Measurements from ENCODE around the gene FAM151B.

FAM151B gene

DNA sequence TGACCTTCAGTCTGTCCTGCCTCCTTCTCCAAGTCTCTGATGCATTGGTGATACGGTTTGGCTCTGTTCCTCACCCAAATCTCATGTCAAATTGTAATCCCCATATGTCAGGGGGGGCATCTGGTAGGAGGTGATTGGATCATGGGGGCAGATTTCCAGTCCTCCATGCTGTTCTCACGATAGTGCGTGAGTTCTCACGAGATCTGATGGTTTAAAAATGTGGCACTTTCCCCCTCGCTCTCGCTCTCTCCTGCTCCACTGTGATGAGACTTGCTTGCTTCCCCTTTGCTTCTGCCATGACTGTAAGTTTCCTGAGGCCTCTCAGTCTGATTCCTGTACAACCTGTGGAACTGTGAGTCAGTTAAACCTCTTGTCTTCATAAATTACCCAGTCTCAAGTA is 96.9 kb downstream of the FAM151B start:
- no peak for ATAC-seq

GRCh38 chr5:80588858-80589540 is 101.1 kb downstream of the FAM151B start:
- ATAC-seq = no peak
- TF ChIP-seq ZNF70 (CRISPR knock-in tag; IDR thresholded peaks at IDR 0.05) = no peak
- TF ChIP-seq POU6F1 (CRISPR knock-in tag; IDR thresholded peaks at IDR 0.05; ENCODE audit: borderline replicate concordance, low read depth) = no peak
- TF ChIP-seq ZNF8 (CRISPR knock-in tag; IDR thresholded peaks at IDR 0.05) = no peak
- TF ChIP-seq CREB5 (CRISPR knock-in tag; IDR thresholded peaks at IDR 0.05; ENCODE audit: low read depth) = no peak
- TF ChIP-seq PPARA (CRISPR knock-in tag; IDR thresholded peaks at IDR 0.05; ENCODE audit: borderline replicate concordance) = no peak
- no peak for TF ChIP-seq TOX (CRISPR knock-in tag; IDR thresholded peaks at IDR 0.05; ENCODE audit: borderline replicate concordance)
- TF ChIP-seq SNAI2 (CRISPR knock-in tag; IDR thresholded peaks at IDR 0.05) = no peak
- TF ChIP-seq OSR1 (CRISPR knock-in tag; IDR thresholded peaks at IDR 0.05) = no peak

More for the DNA sequence above, 96.9 kb downstream of the FAM151B start:
- TF ChIP-seq ZNF70 (CRISPR knock-in tag; IDR thresholded peaks at IDR 0.05) (no peak), CSDC2 (CRISPR knock-in tag; IDR thresholded peaks at IDR 0.05) (no peak), ISL1 (CRISPR knock-in tag; IDR thresholded peaks at IDR 0.05) (no peak), ARNTL (CRISPR knock-in tag; IDR thresholded peaks at IDR 0.05; ENCODE audit: borderline replicate concordance, low read depth) (no peak), CREB5 (CRISPR knock-in tag; IDR thresholded peaks at IDR 0.05; ENCODE audit: low read depth) (no peak), BACH2 (CRISPR knock-in tag; IDR thresholded peaks at IDR 0.05; ENCODE audit: borderline replicate concordance) (no peak), SNAI2 (CRISPR knock-in tag; IDR thresholded peaks at IDR 0.05) (no peak), POU6F1 (CRISPR knock-in tag; IDR thresholded peaks at IDR 0.05; ENCODE audit: borderline replicate concordance, low read depth) (no peak), TSHZ2 (CRISPR knock-in tag; IDR thresholded peaks at IDR 0.05) (no peak), TOX (CRISPR knock-in tag; IDR thresholded peaks at IDR 0.05; ENCODE audit: borderline replicate concordance) (no peak), GLIS3 (CRISPR knock-in tag; IDR thresholded peaks at IDR 0.05) (no peak), RARB (CRISPR knock-in tag; IDR thresholded peaks at IDR 0.05) (no peak), ZFP3 (CRISPR knock-in tag; IDR thresholded peaks at IDR 0.05) (no peak), ZNF565 (CRISPR knock-in tag; conservative IDR thresholded peaks at IDR 0.05; ENCODE audit: low read depth) (no peak), ZC3H10 (CRISPR knock-in tag; IDR thresholded peaks at IDR 0.05) (no peak), ZNF8 (CRISPR knock-in tag; IDR thresholded peaks at IDR 0.05) (no peak), PPARA (CRISPR knock-in tag; IDR thresholded peaks at IDR 0.05; ENCODE audit: borderline replicate concordance) (no peak), TCF4 (CRISPR knock-in tag; IDR thresholded peaks at IDR 0.05; ENCODE audit: borderline replicate concordance) (no peak)
- TF ChIP-seq, protein P1, sequence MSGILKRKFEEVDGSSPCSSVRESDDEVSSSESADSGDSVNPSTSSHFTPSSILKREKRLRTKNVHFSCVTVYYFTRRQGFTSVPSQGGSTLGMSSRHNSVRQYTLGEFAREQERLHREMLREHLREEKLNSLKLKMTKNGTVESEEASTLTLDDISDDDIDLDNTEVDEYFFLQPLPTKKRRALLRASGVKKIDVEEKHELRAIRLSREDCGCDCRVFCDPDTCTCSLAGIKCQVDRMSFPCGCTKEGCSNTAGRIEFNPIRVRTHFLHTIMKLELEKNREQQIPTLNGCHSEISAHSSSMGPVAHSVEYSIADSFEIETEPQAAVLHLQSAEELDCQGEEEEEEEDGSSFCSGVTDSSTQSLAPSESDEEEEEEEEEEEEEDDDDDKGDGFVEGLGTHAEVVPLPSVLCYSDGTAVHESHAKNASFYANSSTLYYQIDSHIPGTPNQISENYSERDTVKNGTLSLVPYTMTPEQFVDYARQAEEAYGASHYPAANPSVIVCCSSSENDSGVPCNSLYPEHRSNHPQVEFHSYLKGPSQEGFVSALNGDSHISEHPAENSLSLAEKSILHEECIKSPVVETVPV (CRISPR knock-in tag; IDR thresholded peaks at IDR 0.05) = no peak
- TF ChIP-seq, protein P2, sequence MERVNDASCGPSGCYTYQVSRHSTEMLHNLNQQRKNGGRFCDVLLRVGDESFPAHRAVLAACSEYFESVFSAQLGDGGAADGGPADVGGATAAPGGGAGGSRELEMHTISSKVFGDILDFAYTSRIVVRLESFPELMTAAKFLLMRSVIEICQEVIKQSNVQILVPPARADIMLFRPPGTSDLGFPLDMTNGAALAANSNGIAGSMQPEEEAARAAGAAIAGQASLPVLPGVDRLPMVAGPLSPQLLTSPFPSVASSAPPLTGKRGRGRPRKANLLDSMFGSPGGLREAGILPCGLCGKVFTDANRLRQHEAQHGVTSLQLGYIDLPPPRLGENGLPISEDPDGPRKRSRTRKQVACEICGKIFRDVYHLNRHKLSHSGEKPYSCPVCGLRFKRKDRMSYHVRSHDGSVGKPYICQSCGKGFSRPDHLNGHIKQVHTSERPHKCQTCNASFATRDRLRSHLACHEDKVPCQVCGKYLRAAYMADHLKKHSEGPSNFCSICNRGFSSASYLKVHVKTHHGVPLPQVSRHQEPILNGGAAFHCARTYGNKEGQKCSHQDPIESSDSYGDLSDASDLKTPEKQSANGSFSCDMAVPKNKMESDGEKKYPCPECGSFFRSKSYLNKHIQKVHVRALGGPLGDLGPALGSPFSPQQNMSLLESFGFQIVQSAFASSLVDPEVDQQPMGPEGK (CRISPR knock-in tag; IDR thresholded peaks at IDR 0.05; ENCODE audit: borderline replicate concordance) = no peak

All from SK-N-SH treated with all-trans-retinoic acid at 6 μM for 48 hours (cell line).